Suprapubic skin (tissue), 3 donors: ENCODE results near the gene S100P.

ENCODE experiments used
- CTCF ChIP-seq, 2 donors: fragments of 200-600 bp in 1 of 2; fragments of 450-650 bp in 1 of 2; sonication (generic) in 1 of 2; IDR thresholded peaks; one replicate each; pipeline ENCODE4 v1.5.1; 2016 to 2019; ENCODE audit warnings: antibody characterized with exemption in 2 of 2, mild to moderate bottlenecking in 1 of 2, moderate library complexity in 1 of 2
- POLR2A ChIP-seq, 2 donors: fragments of 450-650 bp; IDR thresholded peaks; one replicate each; pipeline ENCODE4 v1.6.1; 2017; ENCODE audit warnings: antibody characterized with exemption in 2 of 2, mild to moderate bottlenecking in 2 of 2, moderate library complexity in 2 of 2

- TF ChIP-seq CTCF (IDR thresholded peaks at IDR 0.05) (no peak), POLR2A (IDR thresholded peaks at IDR 0.05) (no peak)
Measured at GRCh38 chr4:6710996-6711395, 17.3 kb downstream of the S100P start.
